HEK293T (cell line): Measurements from ENCODE around the gene CDK13.

Experiments
- CTCF ChIA-PET: fragments of 350-600 bp; formaldehyde crosslinking; extraction: SDS; loops from one replicate; lab custom pipeline; 2021; ENCODE audit warnings: antibody characterized with exemption, inconsistent platforms; lab: Yijun Ruan, JAX
- POLR2A ChIA-PET: fragments of 350-600 bp; formaldehyde crosslinking; extraction: SDS; loops from one replicate; lab custom pipeline; 2020; ENCODE audit warnings: antibody characterized with exemption, inconsistent platforms; lab: Yijun Ruan, JAX
- DNase-seq: peaks from one replicate; pipeline ENCODE4 v3.0.0; 2012; ENCODE audit warnings: mixed read lengths; ENCODE audit errors: extremely low spot score
- BHLHE40 ChIP-seq: fragments of 450-650 bp; IDR thresholded peaks from 2 replicates; pipeline ENCODE4 v1.6.1; 2016; ENCODE audit warnings: mild to moderate bottlenecking, moderate library complexity, borderline replicate concordance
- CTBP1 ChIP-seq: fragments of 450-650 bp; IDR thresholded peaks from 2 replicates; pipeline ENCODE4 v1.6.1; 2016; ENCODE audit warnings: borderline replicate concordance
- TARDBP ChIP-seq: fragments of 450-650 bp; IDR thresholded peaks from 2 replicates; pipeline ENCODE4 v1.6.1; 2016

The CDK13 gene

GRCh38 chr7:40148671-40149070 is 198.6 kb downstream of the CDK13 start:
- DNase-seq: no peak
- ChIA-PET POLR2A (no interaction called here), CTCF (no interaction called here)
- TF ChIP-seq TARDBP (no peak), BHLHE40 (no peak), CTBP1 (no peak)
